ENCODE measurements around the gene ZNF608. TPM values are rescaled to one million over a fixed set of nuclear protein-coding genes. Genes with fewer than 3 reads are reported as not detected.

ZNF608 gene
- total and polyA plus RNA-seq, 8 donors: 5.5 to 386 (median 22.9) TPM

DNA sequence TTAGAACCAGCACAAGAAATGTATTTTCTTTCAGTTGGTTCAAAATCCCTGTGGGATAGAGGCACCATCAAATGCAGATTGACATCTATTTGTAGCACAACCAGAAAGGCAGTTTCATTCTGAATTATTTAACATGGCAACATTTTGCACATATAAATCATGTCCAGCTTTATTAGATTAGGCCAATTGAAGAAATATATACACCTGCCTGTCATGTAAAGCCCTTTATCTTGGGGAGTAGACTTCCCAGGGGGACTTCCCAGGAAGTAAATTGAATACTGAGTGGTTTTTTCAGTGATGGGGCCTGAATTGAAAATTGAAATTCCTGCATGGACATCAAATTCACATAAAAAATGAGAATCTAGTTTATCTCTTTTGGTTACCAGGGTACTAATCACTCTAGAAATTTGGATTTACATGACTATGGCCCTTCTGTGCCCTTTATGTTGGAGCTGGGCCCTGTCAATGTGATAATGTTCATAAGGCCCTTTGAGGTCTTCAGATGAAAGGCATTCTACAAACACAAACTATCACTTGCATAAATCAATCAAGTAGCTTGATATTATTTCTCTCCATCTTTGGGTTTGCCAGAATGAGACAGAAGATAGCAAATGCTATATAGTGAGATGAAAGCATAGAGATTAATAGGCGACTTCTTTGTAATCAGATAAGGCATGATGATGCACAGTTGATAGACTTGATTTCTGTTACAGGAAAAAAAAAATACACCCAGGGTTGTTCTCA lies 26.2 kb upstream of the ZNF608 start:
- no peaks in the 10 kb centered on the region for H3K27me3 ChIP-seq
- no peak overlapping the region for H3K27ac ChIP-seq
- no peaks in the 10 kb centered on the region for H3K36me3 ChIP-seq
- intact Hi-C loops (cut with DNase I; ENCODE audit: low total_unique reads): no loop called here
- no peaks in the 10 kb centered on the region for H3K4me1 ChIP-seq
- H3K9me3 ChIP-seq: no peaks in the 10 kb centered on the region
- H3K4me3 ChIP-seq: no peak overlapping the region
- no peak for DNase-seq
- TF ChIP-seq POLR2A (IDR thresholded peaks at IDR 0.05): no peak
- no peak for TF ChIP-seq POLR2AphosphoS5 (IDR thresholded peaks at IDR 0.05)
- TF ChIP-seq, protein P1, sequence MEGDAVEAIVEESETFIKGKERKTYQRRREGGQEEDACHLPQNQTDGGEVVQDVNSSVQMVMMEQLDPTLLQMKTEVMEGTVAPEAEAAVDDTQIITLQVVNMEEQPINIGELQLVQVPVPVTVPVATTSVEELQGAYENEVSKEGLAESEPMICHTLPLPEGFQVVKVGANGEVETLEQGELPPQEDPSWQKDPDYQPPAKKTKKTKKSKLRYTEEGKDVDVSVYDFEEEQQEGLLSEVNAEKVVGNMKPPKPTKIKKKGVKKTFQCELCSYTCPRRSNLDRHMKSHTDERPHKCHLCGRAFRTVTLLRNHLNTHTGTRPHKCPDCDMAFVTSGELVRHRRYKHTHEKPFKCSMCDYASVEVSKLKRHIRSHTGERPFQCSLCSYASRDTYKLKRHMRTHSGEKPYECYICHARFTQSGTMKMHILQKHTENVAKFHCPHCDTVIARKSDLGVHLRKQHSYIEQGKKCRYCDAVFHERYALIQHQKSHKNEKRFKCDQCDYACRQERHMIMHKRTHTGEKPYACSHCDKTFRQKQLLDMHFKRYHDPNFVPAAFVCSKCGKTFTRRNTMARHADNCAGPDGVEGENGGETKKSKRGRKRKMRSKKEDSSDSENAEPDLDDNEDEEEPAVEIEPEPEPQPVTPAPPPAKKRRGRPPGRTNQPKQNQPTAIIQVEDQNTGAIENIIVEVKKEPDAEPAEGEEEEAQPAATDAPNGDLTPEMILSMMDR (IDR thresholded peaks at IDR 0.05): no peak
- TF ChIP-seq EP300 (IDR thresholded peaks at IDR 0.05): no peak
- WGBS, 5 donors: 76 to 97% (median 86%) methylated on average over 1 of the region's 1 CpG

- Histone ChIP-seq H3K27me3 (no peaks in the 10 kb centered on the region), H3K36me3 (no peaks in the 10 kb centered on the region), H3K4me3 (no peak overlapping the region), H3K27ac (no peak overlapping the region), H3K4me1 (no peaks in the 10 kb centered on the region), H3K9me3 (no peaks in the 10 kb centered on the region)
- TF ChIP-seq POLR2A (IDR thresholded peaks at IDR 0.05) (no peak), POLR2AphosphoS5 (IDR thresholded peaks at IDR 0.05) (no peak), EP300 (IDR thresholded peaks at IDR 0.05) (no peak)
- TF ChIP-seq, protein P1 (IDR thresholded peaks at IDR 0.05): no peak
- 81 to 96% (median 94%) methylated on average over 3 of the region's 3 CpGs for whole genome bisulfite sequencing, 5 donors
- DNase-seq: no peak
- intact Hi-C loops (cut with DNase I; ENCODE audit: low total_unique reads): no loop called here
Observed at GRCh38 chr5:124771761-124772160, 25.3 kb upstream of the ZNF608 start.

- no peaks in the 10 kb centered on the region for H3K27me3 ChIP-seq
- DNase-seq: peak in 1 of 2 donors; percentile 48
- peak overlapping the region in 2 of 5 donors; percentile 13 to 54 for H3K27ac ChIP-seq
- intact Hi-C loops (cut with DNase I; ENCODE audit: low total_unique reads): no loop called here
- 9 to 25% (median 14%) methylated on average over 3 of the region's 3 CpGs for WGBS, 5 donors
- H3K9me3 ChIP-seq: no peaks in the 10 kb centered on the region
- H3K4me1 ChIP-seq: peaks cover 0 to 11% (median 5%) of the 10 kb centered on the region in 4 donors
- H3K36me3 ChIP-seq: no peaks in the 10 kb centered on the region
- no peak overlapping the region for H3K4me3 ChIP-seq
- peak in 1 of 3 donors; percentile 26 for TF ChIP-seq POLR2AphosphoS5 (IDR thresholded peaks at IDR 0.05)
- TF ChIP-seq POLR2A (IDR thresholded peaks at IDR 0.05): no peak
Observed at GRCh38 chr5:124764992-124765611, 18.7 kb upstream of the ZNF608 start.

- H3K9me3 ChIP-seq: no peaks in the 10 kb centered on the region
- no peaks in the 10 kb centered on the region for H3K27me3 ChIP-seq
- H3K36me3 ChIP-seq: no peaks in the 10 kb centered on the region
- TF ChIP-seq POLR2AphosphoS5 (IDR thresholded peaks at IDR 0.05) (no peak), EP300 (IDR thresholded peaks at IDR 0.05) (no peak), POLR2A (IDR thresholded peaks at IDR 0.05) (no peak)
- TF ChIP-seq, protein P1 (IDR thresholded peaks at IDR 0.05): no peak
- no peak overlapping the region for H3K4me3 ChIP-seq
- peaks cover 0 to 11% (median 5%) of the 10 kb centered on the region in 4 donors for H3K4me1 ChIP-seq
- intact Hi-C loops (cut with DNase I; ENCODE audit: low total_unique reads): no loop called here
- no peak overlapping the region for H3K27ac ChIP-seq
- no peak for DNase-seq
- 48 to 79% (median 57%) methylated on average over 1 of the region's 1 CpG for WGBS, 5 donors
Observed at GRCh38 chr5:124764585-124764984, 18.1 kb upstream of the ZNF608 start.
